H9 (cell line): ENCODE data around the gene CENPV. TPM values are rescaled to one million over a fixed set of nuclear protein-coding genes. Genes with fewer than 3 reads are reported as not detected.

Experiments used
- DNase-seq: peaks from one replicate; pipeline ENCODE4 v3.0.0-alpha.2; 2017
- H2AFZ ChIP-seq: one replicate; pipeline ENCODE4 v1.6.1; 2013; ENCODE audit warnings: mild to moderate bottlenecking, low read length, control low read depth, moderate library complexity
- H2AK5ac ChIP-seq: 2 replicates; pipeline ENCODE4 v1.6.1; 2013; ENCODE audit warnings: low read length, control low read depth, mixed read lengths; ENCODE audit not compliant: insufficient read length
- H2BK120ac ChIP-seq: one replicate; pipeline ENCODE4 v1.6.1; 2013; ENCODE audit warnings: low read depth, mild to moderate bottlenecking, low read length, control low read depth, inconsistent platforms; ENCODE audit not compliant: poor library complexity, severe bottlenecking
- H2BK12ac ChIP-seq: 2 replicates; pipeline ENCODE4 v1.6.1; 2013; ENCODE audit warnings: low read length, control low read depth, mixed read lengths, low read depth; ENCODE audit not compliant: insufficient read length
- H2BK15ac ChIP-seq: 2 replicates; pipeline ENCODE4 v1.6.1; 2013; ENCODE audit warnings: low read depth, low read length, control low read depth
- H2BK20ac ChIP-seq: one replicate; pipeline ENCODE4 v1.6.1; 2013; ENCODE audit warnings: low read depth, mild to moderate bottlenecking, low read length, control low read depth, inconsistent platforms; ENCODE audit not compliant: poor library complexity, severe bottlenecking
- H2BK5ac ChIP-seq: 2 replicates; pipeline ENCODE4 v1.6.1; 2013; ENCODE audit warnings: low read length, control low read depth, mixed read lengths; ENCODE audit not compliant: insufficient read length
- H3K14ac ChIP-seq: 2 replicates; pipeline ENCODE4 v1.6.1; 2013; ENCODE audit warnings: low read length, control low read depth; ENCODE audit not compliant: insufficient read depth
- H3K18ac ChIP-seq: 2 replicates; pipeline ENCODE4 v1.6.1; 2013; ENCODE audit warnings: low read depth, mild to moderate bottlenecking, mixed read lengths, low read length, control low read depth; ENCODE audit not compliant: insufficient read length
- H3K23ac ChIP-seq: 2 replicates; pipeline ENCODE4 v1.6.1; 2013; ENCODE audit warnings: low read length, control low read depth, mixed read lengths, low read depth; ENCODE audit not compliant: insufficient read length
- H3K23me2 ChIP-seq: 2 replicates; pipeline ENCODE4 v1.6.1; 2013; ENCODE audit warnings: low read depth, mild to moderate bottlenecking, mixed read lengths, low read length, control low read depth; ENCODE audit not compliant: insufficient read length, poor library complexity, severe bottlenecking
- H3K27ac ChIP-seq: 2 replicates; pipeline ENCODE4 v1.5.1; 2013; ENCODE audit warnings: low read length, control low read depth, mixed read lengths, low read depth; ENCODE audit not compliant: insufficient read length
- H3K27me3 ChIP-seq: 2 replicates; pipeline ENCODE4 v1.6.1; 2013; ENCODE audit warnings: low read length, control low read depth, inconsistent platforms; ENCODE audit not compliant: insufficient read depth
- H3K4ac ChIP-seq: 2 replicates; pipeline ENCODE4 v1.6.1; 2013; ENCODE audit warnings: low read depth, mild to moderate bottlenecking, control low read depth, inconsistent platforms, low read length, moderate library complexity
- H3K4me1 ChIP-seq: 2 replicates; pipeline ENCODE4 v1.6.1; 2013; ENCODE audit warnings: low read length, control low read depth, inconsistent platforms; ENCODE audit not compliant: insufficient read depth
- H3K4me2 ChIP-seq: 2 replicates; pipeline ENCODE4 v1.6.1; 2013; ENCODE audit warnings: low read length, control low read depth, mixed read lengths; ENCODE audit not compliant: insufficient read length, insufficient read depth
- H3K56ac ChIP-seq: 2 replicates; pipeline ENCODE4 v1.6.1; 2013; ENCODE audit warnings: low read depth, mild to moderate bottlenecking, mixed read lengths, low read length, control low read depth; ENCODE audit not compliant: insufficient read length
- H3K79me1 ChIP-seq: 2 replicates; pipeline ENCODE4 v1.6.1; 2013; ENCODE audit warnings: low read depth, mild to moderate bottlenecking, moderate library complexity, low read length, control low read depth, inconsistent platforms; ENCODE audit not compliant: insufficient read depth, poor library complexity, severe bottlenecking
- H3K79me2 ChIP-seq: 2 replicates; pipeline ENCODE4 v1.6.1; 2013; ENCODE audit warnings: low read length, control low read depth, inconsistent platforms; ENCODE audit not compliant: insufficient read depth
- H3K9ac ChIP-seq: 2 replicates; pipeline ENCODE4 v1.6.1; 2013; ENCODE audit warnings: low read length, control low read depth, mixed read lengths; ENCODE audit not compliant: insufficient read length; ENCODE audit errors: extremely low read depth
- H3K9me3 ChIP-seq: one replicate; pipeline ENCODE4 v1.6.1; 2013; ENCODE audit warnings: low read depth, low read length, inconsistent platforms; ENCODE audit not compliant: control insufficient read depth
- H3T11ph ChIP-seq: one replicate; pipeline ENCODE4 v1.6.1; 2013; ENCODE audit warnings: mild to moderate bottlenecking, low read length, control low read depth, inconsistent platforms
- H4K20me1 ChIP-seq: one replicate; pipeline ENCODE4 v1.6.1; 2013; ENCODE audit not compliant: control insufficient read depth, insufficient read length, insufficient read depth
- H4K5ac ChIP-seq: 2 replicates; pipeline ENCODE4 v1.6.1; 2013; ENCODE audit warnings: low read depth, mild to moderate bottlenecking, mixed read lengths, low read length, control low read depth; ENCODE audit not compliant: insufficient read length
- H4K8ac ChIP-seq: replicated peaks from 2 replicates; pipeline ENCODE4 v1.6.1; 2013; ENCODE audit warnings: low read length, control low read depth, mixed read lengths, low read depth; ENCODE audit not compliant: insufficient read length
- H4K91ac ChIP-seq: 2 replicates; pipeline ENCODE4 v1.6.1; 2013; ENCODE audit warnings: low read depth, mild to moderate bottlenecking, moderate library complexity, mixed read lengths, low read length, control low read depth; ENCODE audit not compliant: insufficient read length
- H3K27ac Mint-ChIP-seq, 3 experiments: 2 replicates in 2 of 3; 3 replicates in 1 of 3; pipeline ENCODE4 v1.8.0; 2020 to 2021; ENCODE audit warnings: mixed read lengths in 3 of 3, mild to moderate bottlenecking in 1 of 3, moderate library complexity in 1 of 3
- H3K27me3 Mint-ChIP-seq: 2 replicates; pipeline ENCODE4 v1.8.0; 2021; ENCODE audit warnings: low read depth, mild to moderate bottlenecking, moderate library complexity, mixed read lengths
- H3K36me3 Mint-ChIP-seq, 3 experiments: 2 replicates in 2 of 3; 3 replicates in 1 of 3; pipeline ENCODE4 v1.8.0; 2020 to 2021; ENCODE audit warnings: low read depth in 3 of 3, mixed read lengths in 3 of 3; ENCODE audit not compliant: insufficient read depth in 1 of 3
- H3K4me1 Mint-ChIP-seq, 2 experiments: 2 replicates each; pipeline ENCODE4 v1.8.0; 2020; ENCODE audit warnings: mixed read lengths in 2 of 2
- H3K4me3 Mint-ChIP-seq, 2 experiments: 2 replicates in 1 of 2; 3 replicates in 1 of 2; pipeline ENCODE4 v1.8.0; 2020 to 2021; ENCODE audit warnings: mild to moderate bottlenecking in 2 of 2, mixed read lengths in 2 of 2, moderate library complexity in 1 of 2
- H3K9me3 Mint-ChIP-seq, 2 experiments: 2 replicates in 1 of 2; 3 replicates in 1 of 2; pipeline ENCODE4 v1.8.0; 2020; ENCODE audit warnings: mild to moderate bottlenecking in 2 of 2, mixed read lengths in 2 of 2, moderate library complexity in 1 of 2
- CTCF ChIP-seq: fragments of 200-600 bp; sonication (generic); conservative IDR thresholded peaks from 3 replicates; pipeline ENCODE4 v1.8.0; 2021; ENCODE audit warnings: antibody characterized with exemption, mild to moderate bottlenecking
- WGBS: extraction: QIAGEN DNeasy Blood & Tissue Kit; methylation state at CpG from one replicate; pipeline ENCODE4 v1.1.7; 2013; ENCODE audit warnings: missing lambda C conversion rate, low lambda C conversion rate, mixed read lengths; ENCODE audit not compliant: insufficient read length; ENCODE audit errors: extremely low coverage; 5-methylcytosine and 5-hydroxymethylcytosine counted together
- total RNA-seq: library from RNA; stranded (reverse); gene quantifications from 2 replicates; pipeline ENCODE4 v1.2.1, GENCODE V29; 2021

CENPV gene
- total RNA-seq, 1 experiment from 2014 or later: 200 TPM

- H3K14ac ChIP-seq: no peak overlapping the region
- Mint-ChIP-seq H3K4me1 (no peaks in the 10 kb centered on the region), H3K27ac (no peak overlapping the region), H3K36me3 (peaks cover 11 to 19% (median 17%) of the 10 kb centered on the region in 3 experiments), H3K4me3 (no peak overlapping the region), H3K27me3 (no peaks in the 10 kb centered on the region; the same call in 1 of the 2 replicates), H3K9me3 (peaks cover 5% of the 10 kb centered on the region in 2 experiments)
- no peak overlapping the region for H3T11ph ChIP-seq
- no peak overlapping the region for H3K27ac ChIP-seq
- H3K56ac ChIP-seq: no peak overlapping the region
- no peak overlapping the region for H3K9ac ChIP-seq
- H4K20me1 ChIP-seq: no peaks in the 10 kb centered on the region
- H4K91ac ChIP-seq: no peak overlapping the region
- H3K4ac ChIP-seq: no peak overlapping the region
- no peak overlapping the region for H2AK5ac ChIP-seq
- no peak overlapping the region for H4K8ac ChIP-seq
- no peak overlapping the region for H4K5ac ChIP-seq
- no peak for TF ChIP-seq CTCF
- H3K4me2 ChIP-seq: no peak overlapping the region
- no peak overlapping the region for H2AFZ ChIP-seq
- no peak overlapping the region for H2BK12ac ChIP-seq
- H2BK120ac ChIP-seq: no peak overlapping the region
- H2BK20ac ChIP-seq: no peak overlapping the region
- no peak overlapping the region for H3K23ac ChIP-seq
- DNase-seq: no peak
- H2BK15ac ChIP-seq: no peak overlapping the region
- H2BK5ac ChIP-seq: no peak overlapping the region
- no peaks in the 10 kb centered on the region for H3K9me3 ChIP-seq
- no peak overlapping the region for H3K18ac ChIP-seq
- H3K4me1 ChIP-seq: no peaks in the 10 kb centered on the region
- no peaks in the 10 kb centered on the region for H3K27me3 ChIP-seq
- no peaks in the 10 kb centered on the region for H3K23me2 ChIP-seq
- H3K79me2 ChIP-seq: no peaks in the 10 kb centered on the region
- WGBS: no CpG with 5 or more reads among the region's 8 CpGs
- H3K79me1 ChIP-seq: no peaks in the 10 kb centered on the region
These were observed 47.1 kb downstream of the CENPV start for GRCh38 chr17:16306211-16306610.
